ENCODE results near the gene CLDN34.

Gene CLDN34

GRCh38 chrX:9948406-9948805 is 18.8 kb upstream of the CLDN34 start:
- H3K27me3 Mint-ChIP-seq: peaks cover 0 to 8% of the 10 kb centered on the region in 2 donors
- peaks cover 0 to 6% of the 10 kb centered on the region in 2 donors for H3K9me3 Mint-ChIP-seq
- no peak overlapping the region for H3K4me3 Mint-ChIP-seq
- H3K27ac Mint-ChIP-seq: no peak overlapping the region
- peaks cover 0 to under 1% of the 10 kb centered on the region in 2 donors for H3K4me1 Mint-ChIP-seq
- H3K36me3 Mint-ChIP-seq: no peaks in the 10 kb centered on the region
- ATAC-seq (replicated peaks) (no peak), DNase-seq (no peak)

DNA sequence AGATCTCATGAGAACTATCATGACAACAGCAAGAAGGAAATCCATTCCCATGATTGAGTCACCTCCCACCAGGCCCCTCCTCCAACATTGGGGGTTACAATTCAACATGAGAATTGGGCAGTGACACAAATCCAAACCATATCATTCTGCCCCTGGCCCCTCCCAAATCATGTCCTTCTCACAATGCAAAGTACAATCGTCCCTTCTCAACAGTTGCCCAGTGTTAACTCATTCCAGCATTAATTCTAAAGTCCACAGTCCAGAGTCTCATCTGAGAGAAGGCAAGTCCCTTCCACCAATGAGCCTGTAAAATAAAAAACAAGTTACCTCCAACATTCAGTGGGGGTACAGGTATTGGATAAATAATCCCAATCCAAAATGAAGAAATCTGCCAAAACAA is 14.9 kb upstream of the CLDN34 start:
- DNase-seq (no peak), ATAC-seq (replicated peaks) (no peak)
- peaks cover 0 to 4% of the 10 kb centered on the region in 2 donors for H3K27me3 Mint-ChIP-seq
- no peak overlapping the region for H3K27ac Mint-ChIP-seq
- H3K36me3 Mint-ChIP-seq: no peaks in the 10 kb centered on the region
- H3K4me1 Mint-ChIP-seq: no peaks in the 10 kb centered on the region
- H3K4me3 Mint-ChIP-seq: no peak overlapping the region
- peaks cover 3 to 20% of the 10 kb centered on the region in 2 donors for H3K9me3 Mint-ChIP-seq

GRCh38 chrX:9953396-9953795 is 13.8 kb upstream of the CLDN34 start:
- ATAC-seq (replicated peaks): peak; percentile 58 to 67
- H3K4me3 Mint-ChIP-seq: no peak overlapping the region
- peaks cover 2 to 6% of the 10 kb centered on the region in 2 donors for H3K4me1 Mint-ChIP-seq
- DNase-seq: no peak
- H3K36me3 Mint-ChIP-seq: no peaks in the 10 kb centered on the region
- H3K27ac Mint-ChIP-seq: peak overlapping the region; percentile 59
- H3K27me3 Mint-ChIP-seq: peaks cover 0 to 4% of the 10 kb centered on the region in 2 donors
- peaks cover 3 to 20% of the 10 kb centered on the region in 2 donors for H3K9me3 Mint-ChIP-seq

GRCh38 chrX:9955506-9955905 is 11.7 kb upstream of the CLDN34 start:
- DNase-seq (no peak), ATAC-seq (replicated peaks) (no peak)
- peaks cover 3 to 22% of the 10 kb centered on the region in 2 donors for H3K9me3 Mint-ChIP-seq
- H3K4me1 Mint-ChIP-seq: peaks cover 5 to 10% of the 10 kb centered on the region in 2 donors
- H3K36me3 Mint-ChIP-seq: no peaks in the 10 kb centered on the region
- H3K27me3 Mint-ChIP-seq: peaks cover 6 to 9% of the 10 kb centered on the region in 2 donors
- H3K27ac Mint-ChIP-seq: no peak overlapping the region
- H3K4me3 Mint-ChIP-seq: no peak overlapping the region

DNA sequence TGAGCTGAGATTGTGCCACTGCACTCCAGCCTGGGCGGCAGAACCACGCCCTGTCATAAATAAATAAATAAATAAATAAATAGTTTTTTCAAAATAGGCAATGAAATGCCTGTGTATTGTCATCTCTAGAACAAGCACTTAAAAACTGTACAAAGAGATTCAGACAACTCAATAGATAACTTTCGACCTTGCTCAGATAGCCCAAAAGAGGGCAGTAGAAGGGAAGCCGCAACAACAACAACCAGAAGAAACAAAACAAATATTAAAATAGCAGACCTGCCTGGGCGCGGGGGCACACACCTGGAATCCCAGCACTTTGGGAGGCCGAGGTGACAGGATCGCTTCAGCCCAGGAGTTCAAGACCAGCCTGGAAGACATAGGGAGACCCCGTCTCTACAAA is 9.4 kb upstream of the CLDN34 start:
- H3K27me3 Mint-ChIP-seq: peaks cover 6 to 15% of the 10 kb centered on the region in 2 donors
- no peak overlapping the region for H3K27ac Mint-ChIP-seq
- no peak for DNase-seq

DNA sequence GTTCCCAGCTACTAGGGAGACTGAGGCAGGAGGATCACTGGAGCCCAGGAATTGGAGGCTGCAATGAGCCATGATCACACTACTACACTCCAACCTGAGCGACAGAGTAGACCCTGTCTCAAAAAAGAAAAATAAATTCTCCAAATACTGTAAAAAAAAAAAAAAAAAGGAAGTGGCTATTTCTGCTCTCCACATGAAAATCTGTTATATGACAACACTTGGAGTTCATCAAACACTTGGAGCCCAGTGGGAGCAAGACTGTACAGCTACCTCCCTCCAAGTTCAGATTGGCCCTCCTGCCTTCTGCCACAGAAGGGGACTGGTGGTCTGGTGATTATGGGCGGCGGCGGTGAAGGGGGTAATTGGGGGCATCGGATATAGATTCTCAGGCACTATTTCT is 9.0 kb upstream of the CLDN34 start:
- no peaks in the 10 kb centered on the region for H3K36me3 Mint-ChIP-seq
- H3K9me3 Mint-ChIP-seq: peaks cover 3 to 17% of the 10 kb centered on the region in 2 donors
- no peak overlapping the region for H3K4me3 Mint-ChIP-seq

More for the DNA sequence above, 9.4 kb upstream of the CLDN34 start:
- Mint-ChIP-seq H3K4me3 (no peak overlapping the region), H3K9me3 (peaks cover 3 to 17% of the 10 kb centered on the region in 2 donors), H3K4me1 (peaks cover 5 to 10% of the 10 kb centered on the region in 2 donors), H3K36me3 (no peaks in the 10 kb centered on the region)
- ATAC-seq (replicated peaks): no peak

DNA sequence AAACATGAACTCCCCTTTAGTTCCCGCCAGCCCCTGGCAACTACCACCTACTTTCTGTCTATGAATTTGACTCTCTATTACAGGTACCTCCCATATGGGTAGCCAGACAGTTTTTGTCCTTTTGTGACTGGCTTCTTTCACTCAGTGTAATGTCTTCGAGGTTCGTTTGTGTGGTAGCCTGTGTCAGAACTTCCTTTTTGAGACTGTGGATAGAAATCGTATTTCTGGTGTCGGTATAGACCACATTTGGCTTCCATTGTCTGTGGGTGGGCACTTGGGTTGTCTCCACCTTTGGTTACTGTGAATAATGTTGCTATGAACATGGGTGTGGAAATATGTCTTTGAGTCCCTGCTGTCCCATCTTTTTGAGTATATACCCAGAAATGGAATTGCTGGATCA is 5.4 kb upstream of the CLDN34 start:
- H3K27ac Mint-ChIP-seq: no peak overlapping the region
- ATAC-seq (replicated peaks) (no peak), DNase-seq (no peak)
- H3K36me3 Mint-ChIP-seq: no peaks in the 10 kb centered on the region
- peaks cover 12 to 20% of the 10 kb centered on the region in 2 donors for H3K27me3 Mint-ChIP-seq
- peaks cover 7 to 10% of the 10 kb centered on the region in 2 donors for H3K4me1 Mint-ChIP-seq
- H3K4me3 Mint-ChIP-seq: no peak overlapping the region
- H3K9me3 Mint-ChIP-seq: peaks cover 0 to 7% of the 10 kb centered on the region in 2 donors

More for the DNA sequence above, 9.0 kb upstream of the CLDN34 start:
- DNase-seq (no peak), ATAC-seq (replicated peaks) (no peak)
- peaks cover 6 to 15% of the 10 kb centered on the region in 2 donors for H3K27me3 Mint-ChIP-seq
- H3K4me1 Mint-ChIP-seq: peaks cover 5 to 10% of the 10 kb centered on the region in 2 donors
- H3K27ac Mint-ChIP-seq: no peak overlapping the region

DNA sequence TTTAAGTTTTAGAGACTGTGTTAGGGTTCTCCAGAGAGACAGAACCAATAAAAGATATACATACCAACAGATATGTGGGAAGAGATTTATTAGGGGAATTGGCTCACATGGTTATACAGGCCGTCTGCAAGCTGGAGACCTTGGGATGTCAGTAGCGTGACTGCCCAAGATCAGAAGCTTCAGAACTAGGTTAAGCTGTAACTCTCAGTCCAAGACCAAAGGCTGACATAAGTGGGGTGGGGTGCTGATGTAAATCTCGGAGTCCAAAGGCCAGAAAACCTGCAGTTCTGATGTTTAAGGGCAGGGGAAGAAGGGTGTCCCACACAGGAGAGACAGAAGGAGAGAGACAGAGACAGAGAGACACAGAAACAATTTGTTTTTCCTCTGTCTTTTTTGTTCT is 10.5 kb downstream of the CLDN34 start:
- H3K36me3 Mint-ChIP-seq: peaks cover 3 to 6% of the 10 kb centered on the region in 2 donors
- no peak overlapping the region for H3K27ac Mint-ChIP-seq
- H3K4me3 Mint-ChIP-seq: no peak overlapping the region
- no peak for DNase-seq
- ATAC-seq (replicated peaks): no peak
- peaks cover 0 to 2% of the 10 kb centered on the region in 2 donors for H3K9me3 Mint-ChIP-seq
- no peaks in the 10 kb centered on the region for H3K27me3 Mint-ChIP-seq
- H3K4me1 Mint-ChIP-seq: peaks cover 14 to 27% of the 10 kb centered on the region in 2 donors

DNA sequence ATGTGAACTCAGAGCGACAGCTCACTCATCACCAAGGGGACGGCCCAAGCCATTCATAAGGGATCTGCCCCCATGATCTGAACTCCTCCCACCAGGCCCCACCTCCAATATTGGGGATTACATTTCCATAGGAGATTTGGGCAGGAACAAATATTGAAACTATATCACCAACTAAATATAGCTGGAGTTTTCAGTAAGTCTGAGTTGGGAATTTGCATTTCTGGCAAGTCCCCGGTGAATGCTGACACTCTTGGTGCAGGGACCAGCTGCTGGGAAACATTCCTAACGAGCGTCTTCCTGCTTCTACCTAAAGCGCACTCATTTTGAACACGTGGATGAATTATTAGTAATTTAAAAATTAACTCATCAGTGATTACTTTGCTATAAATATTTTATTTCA is 13.2 kb downstream of the CLDN34 start:
- H3K9me3 Mint-ChIP-seq: peaks cover 0 to 2% of the 10 kb centered on the region in 2 donors
- H3K4me1 Mint-ChIP-seq: peaks cover 22 to 39% of the 10 kb centered on the region in 2 donors
- no peak for ATAC-seq (replicated peaks)
- DNase-seq: no peak
- no peak overlapping the region for H3K27ac Mint-ChIP-seq
- peaks cover 2 to 9% of the 10 kb centered on the region in 2 donors for H3K36me3 Mint-ChIP-seq
- peaks cover 0 to 4% of the 10 kb centered on the region in 2 donors for H3K27me3 Mint-ChIP-seq
- H3K4me3 Mint-ChIP-seq: no peak overlapping the region

DNA sequence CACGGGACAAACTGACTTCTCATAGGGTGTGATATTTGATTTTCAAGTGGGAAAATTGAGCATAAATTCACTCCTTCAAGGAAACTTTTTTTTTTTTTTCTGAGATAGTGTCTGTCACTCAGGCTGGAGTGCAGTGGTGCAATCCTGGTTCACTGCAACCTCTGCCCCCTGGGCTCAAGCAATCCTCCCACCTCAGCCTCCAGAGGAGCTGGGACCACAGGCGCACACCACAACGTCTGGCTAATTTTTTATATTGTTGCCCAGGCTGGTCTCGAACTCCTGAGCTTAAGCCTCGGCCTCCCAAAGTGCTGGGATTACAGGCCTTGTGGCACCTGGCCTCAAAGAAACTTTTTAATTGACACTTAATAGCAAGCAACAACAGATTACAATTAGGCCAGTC is 13.8 kb downstream of the CLDN34 start:
- peaks cover 25 to 43% of the 10 kb centered on the region in 2 donors for H3K4me1 Mint-ChIP-seq
- H3K4me3 Mint-ChIP-seq: no peak overlapping the region
- peaks cover 0 to 9% of the 10 kb centered on the region in 2 donors for H3K36me3 Mint-ChIP-seq
- peaks cover 0 to 2% of the 10 kb centered on the region in 2 donors for H3K9me3 Mint-ChIP-seq
- DNase-seq: no peak
- peaks cover 0 to 4% of the 10 kb centered on the region in 2 donors for H3K27me3 Mint-ChIP-seq
- peak overlapping the region; percentile 90 for H3K27ac Mint-ChIP-seq
- peak in 1 of 2 donors; percentile 3 for ATAC-seq (replicated peaks)

DNA sequence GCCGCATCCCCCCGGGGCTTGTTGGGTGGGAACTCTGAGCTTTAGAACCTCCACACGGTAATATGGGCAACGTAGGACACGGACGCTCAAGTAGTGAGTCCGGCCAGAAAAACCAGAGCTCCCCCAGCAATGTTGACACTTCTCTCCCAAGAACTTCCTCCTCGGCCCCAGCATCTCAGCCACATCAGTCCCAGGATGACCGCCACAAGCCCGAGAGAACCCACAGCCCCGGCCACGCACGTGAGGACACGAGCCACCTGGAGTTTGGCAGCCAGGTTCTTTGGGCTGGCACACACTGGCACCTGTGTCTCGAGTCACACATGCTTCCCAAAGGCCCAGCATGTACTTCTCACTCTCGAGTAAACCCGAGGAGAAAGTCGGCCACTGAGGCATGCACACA is 16.3 kb downstream of the CLDN34 start:
- Mint-ChIP-seq H3K4me1 (peaks cover 23 to 46% of the 10 kb centered on the region in 2 donors), H3K4me3 (no peak overlapping the region), H3K9me3 (peaks cover 0 to 2% of the 10 kb centered on the region in 2 donors), H3K27ac (peak overlapping the region; percentile 31), H3K27me3 (peaks cover 0 to 4% of the 10 kb centered on the region in 2 donors), H3K36me3 (peaks cover 0 to 9% of the 10 kb centered on the region in 2 donors)
- no peak for ATAC-seq (replicated peaks)
- DNase-seq: no peak

GRCh38 chrX:9983846-9984245 is 16.7 kb downstream of the CLDN34 start:
- H3K27me3 Mint-ChIP-seq: peaks cover 0 to 4% of the 10 kb centered on the region in 2 donors
- ATAC-seq (replicated peaks) (no peak), DNase-seq (no peak)
- H3K36me3 Mint-ChIP-seq: peaks cover 0 to 9% of the 10 kb centered on the region in 2 donors
- H3K4me1 Mint-ChIP-seq: peaks cover 22 to 44% of the 10 kb centered on the region in 2 donors
- peak overlapping the region; percentile 31 for H3K27ac Mint-ChIP-seq
- H3K4me3 Mint-ChIP-seq: no peak overlapping the region
- H3K9me3 Mint-ChIP-seq: peaks cover 0 to 2% of the 10 kb centered on the region in 2 donors

GRCh38 chrX:9988762-9989161 is 21.6 kb downstream of the CLDN34 start:
- Mint-ChIP-seq H3K9me3 (no peaks in the 10 kb centered on the region), H3K4me1 (peaks cover 11 to 13% of the 10 kb centered on the region in 2 donors), H3K4me3 (no peak overlapping the region), H3K36me3 (no peaks in the 10 kb centered on the region), H3K27me3 (peaks cover 0 to 4% of the 10 kb centered on the region in 2 donors), H3K27ac (no peak overlapping the region)
- DNase-seq: no peak
- no peak for ATAC-seq (replicated peaks)

GRCh38 chrX:9992061-9992460 is 24.9 kb downstream of the CLDN34 start:
- no peak overlapping the region for H3K4me3 Mint-ChIP-seq
- no peaks in the 10 kb centered on the region for H3K36me3 Mint-ChIP-seq
- no peak overlapping the region for H3K27ac Mint-ChIP-seq
- DNase-seq: no peak
- ATAC-seq (replicated peaks): no peak
- H3K27me3 Mint-ChIP-seq: no peaks in the 10 kb centered on the region
- H3K4me1 Mint-ChIP-seq: peaks cover 2 to 7% of the 10 kb centered on the region in 2 donors
- H3K9me3 Mint-ChIP-seq: no peaks in the 10 kb centered on the region

DNA sequence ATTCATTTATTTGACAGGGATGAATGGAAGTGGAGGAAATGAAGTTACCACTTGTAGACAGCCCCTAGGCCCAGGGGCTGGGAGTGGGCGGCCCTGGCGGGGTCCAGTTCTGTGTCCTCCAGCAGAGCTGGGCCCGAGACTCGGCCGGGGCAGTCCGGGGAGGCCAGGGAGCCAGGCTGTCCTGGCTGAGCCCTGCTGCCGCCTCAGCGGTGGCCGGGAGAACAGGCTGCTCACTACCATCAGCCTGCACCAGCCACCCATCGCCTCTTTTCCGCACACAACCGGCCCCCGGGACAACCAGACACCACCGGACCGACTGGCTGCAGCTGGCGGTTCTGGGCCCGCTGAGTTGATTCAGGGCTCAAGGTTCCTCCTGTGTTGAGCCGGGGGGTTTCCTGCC is 25.6 kb downstream of the CLDN34 start:
- no peak for DNase-seq
- no peaks in the 10 kb centered on the region for H3K9me3 Mint-ChIP-seq
- H3K4me1 Mint-ChIP-seq: peaks cover 8 to 13% of the 10 kb centered on the region in 2 donors
- H3K27ac Mint-ChIP-seq: no peak overlapping the region
- no peaks in the 10 kb centered on the region for H3K36me3 Mint-ChIP-seq
- no peak overlapping the region for H3K4me3 Mint-ChIP-seq
- no peak for ATAC-seq (replicated peaks)
- no peaks in the 10 kb centered on the region for H3K27me3 Mint-ChIP-seq

Measured in stimulated activated naive B cell treated with anti-CD40 and anti-IgM and Interleukin-4, amounts not matched to agents 10 μg/mL and 1 μg/mL and 100 μg/mL, for 72 hours (primary cell).